Stimulated activated CD4-positive, alpha-beta T cell treated with anti-CD3 and anti-CD28 coated beads, TNF-alpha, amount 100 ng/mL, for 1 hour (primary cell): ENCODE data around the gene WBP1L.
"Not testable (repeated sequence)": the region's sequence is repeated elsewhere in the genome, so short reads cannot be mapped to it uniquely, and the experiment has no call there.

Experiments used
- DNase-seq, 3 donors: peaks; one replicate each; pipeline ENCODE4 v3.0.0-alpha.2; 2020; ENCODE audit warnings: low read depth in 3 of 3, low spot score in 1 of 3

WBP1L gene

GRCh38 chr10:102758240-102758932, 14.6 kb downstream of the WBP1L start:
- no peak for DNase-seq

- not testable (repeated sequence) for DNase-seq
These were observed 15.2 kb downstream of the WBP1L start for GRCh38 chr10:102758933-102759262.

GRCh38 chr10:102759497-102760210, 15.9 kb downstream of the WBP1L start:
- no peak for DNase-seq

- no peak for DNase-seq
These were observed 18.2 kb downstream of the WBP1L start for GRCh38 chr10:102761981-102762380.

GRCh38 chr10:102762401-102763015, 18.8 kb downstream of the WBP1L start:
- DNase-seq: no peak

- no peak for DNase-seq
These were observed 19.4 kb downstream of the WBP1L start for GRCh38 chr10:102763037-102763607.

GRCh38 chr10:102764470-102765161, 20.9 kb downstream of the WBP1L start:
- no peak for DNase-seq

- no peak for DNase-seq
These were observed 21.6 kb downstream of the WBP1L start for GRCh38 chr10:102765336-102765735.

- no peak for DNase-seq
These were observed 23.8 kb downstream of the WBP1L start for GRCh38 chr10:102767428-102768160.

- no peak for DNase-seq
These were observed 25.8 kb downstream of the WBP1L start for GRCh38 chr10:102769375-102770107.

GRCh38 chr10:102770108-102770482, 26.3 kb downstream of the WBP1L start:
- DNase-seq: no peak

- DNase-seq: no peak
These were observed 27.0 kb downstream of the WBP1L start for GRCh38 chr10:102770792-102771191.

- no peak for DNase-seq
These were observed 29.6 kb downstream of the WBP1L start for GRCh38 chr10:102773320-102773719.

- DNase-seq: no peak
These were observed 30.2 kb downstream of the WBP1L start for GRCh38 chr10:102773986-102774385.

- no peak for DNase-seq
These were observed 31.6 kb downstream of the WBP1L start for GRCh38 chr10:102775201-102775934.

- no peak for DNase-seq
These were observed 32.4 kb downstream of the WBP1L start for GRCh38 chr10:102775935-102776669.

- DNase-seq: no peak
These were observed 33.2 kb downstream of the WBP1L start for GRCh38 chr10:102776779-102777456.
